WTC11 (cell line): ENCODE results near the gene ZNF17.

Source experiments
- TCF7 ChIP-seq: sonication (generic); formaldehyde crosslinking; IDR thresholded peaks from 2 replicates; pipeline ENCODE4 v1.8.0; 2022; ENCODE audit warnings: mild to moderate bottlenecking, low read depth, missing genetic modification reagents, moderate library complexity
- TF ChIP-seq, protein P1 (sequence below): sonication (generic); formaldehyde crosslinking; IDR thresholded peaks from 2 replicates; pipeline ENCODE4 v1.8.0; 2022; ENCODE audit warnings: mild to moderate bottlenecking, missing genetic modification reagents

DNA sequence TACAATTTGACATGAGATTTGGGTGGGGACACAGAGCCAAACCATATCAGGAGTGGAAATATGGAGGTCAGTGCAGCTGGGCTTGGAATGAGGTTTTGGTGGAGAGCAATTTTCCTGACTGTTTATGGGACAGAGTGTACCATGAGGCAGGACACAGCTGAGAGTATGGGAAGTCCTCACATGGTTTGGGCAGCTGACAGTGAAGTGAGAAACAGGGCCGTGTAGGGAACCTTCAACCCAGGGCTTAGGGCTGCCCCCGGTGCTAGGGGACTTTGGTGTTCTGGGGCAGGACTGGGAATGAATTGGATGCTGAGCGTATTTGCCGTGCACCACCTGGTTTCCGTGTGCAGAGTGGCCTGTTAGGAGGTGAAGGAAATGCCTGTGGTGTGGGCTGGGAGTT is 15.3 kb upstream of the ZNF17 start:
- TF ChIP-seq TCF7 (CRISPR knock-in tag): no peak
- TF ChIP-seq, protein P1, sequence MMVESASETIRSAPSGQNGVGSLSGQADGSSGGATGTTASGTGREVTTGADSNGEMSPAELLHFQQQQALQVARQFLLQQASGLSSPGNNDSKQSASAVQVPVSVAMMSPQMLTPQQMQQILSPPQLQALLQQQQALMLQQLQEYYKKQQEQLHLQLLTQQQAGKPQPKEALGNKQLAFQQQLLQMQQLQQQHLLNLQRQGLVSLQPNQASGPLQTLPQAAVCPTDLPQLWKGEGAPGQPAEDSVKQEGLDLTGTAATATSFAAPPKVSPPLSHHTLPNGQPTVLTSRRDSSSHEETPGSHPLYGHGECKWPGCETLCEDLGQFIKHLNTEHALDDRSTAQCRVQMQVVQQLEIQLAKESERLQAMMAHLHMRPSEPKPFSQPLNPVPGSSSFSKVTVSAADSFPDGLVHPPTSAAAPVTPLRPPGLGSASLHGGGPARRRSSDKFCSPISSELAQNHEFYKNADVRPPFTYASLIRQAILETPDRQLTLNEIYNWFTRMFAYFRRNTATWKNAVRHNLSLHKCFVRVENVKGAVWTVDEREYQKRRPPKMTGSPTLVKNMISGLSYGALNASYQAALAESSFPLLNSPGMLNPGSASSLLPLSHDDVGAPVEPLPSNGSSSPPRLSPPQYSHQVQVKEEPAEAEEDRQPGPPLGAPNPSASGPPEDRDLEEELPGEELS: no peak
